Ovary (tissue), 3 donors: ENCODE data around the gene PTH1R.

Experiments used
- EP300 ChIP-seq: sonication (generic); formaldehyde crosslinking; IDR thresholded peaks from one replicate; pipeline ENCODE4 v1.6.1; 2017; ENCODE audit warnings: antibody characterized with exemption
- POLR2A ChIP-seq: fragments of 450-650 bp; IDR thresholded peaks from one replicate; pipeline ENCODE4 v1.6.1; 2017; ENCODE audit warnings: antibody characterized with exemption, mild to moderate bottlenecking, moderate library complexity
- TF ChIP-seq, protein P1 (sequence below), 3 donors: fragments of 450-650 bp in 2 of 3; fragments of 200-600 bp in 1 of 3; IDR thresholded peaks; one replicate each; pipeline versions ENCODE4 v1.5.1 to v1.8.0; 2016 to 2022; ENCODE audit warnings: antibody characterized with exemption in 3 of 3, mild to moderate bottlenecking in 1 of 3
- donor health status: DM: no; HTN: no; CAD: no.

DNA sequence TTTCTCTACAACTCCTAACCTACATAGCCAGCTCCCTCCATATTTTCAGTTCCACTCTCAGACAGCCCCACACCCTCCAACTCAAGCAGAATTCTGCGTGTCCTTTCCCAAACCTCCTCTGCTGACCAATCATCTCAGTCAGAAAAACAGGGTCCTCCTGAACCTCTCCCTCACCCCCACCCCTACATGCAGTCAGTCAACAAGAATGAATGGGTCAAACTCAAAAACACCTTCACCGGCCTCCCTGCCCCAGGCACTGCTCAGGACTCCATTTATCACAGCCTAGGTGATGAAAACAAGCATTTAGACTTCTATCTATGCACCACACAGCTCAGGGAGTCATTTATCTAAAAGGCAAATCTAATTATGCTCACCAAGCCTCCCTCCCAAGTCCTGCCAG is 46.7 kb upstream of the PTH1R start:
- TF ChIP-seq EP300 (no peak), POLR2A (no peak)
- TF ChIP-seq, protein P1, sequence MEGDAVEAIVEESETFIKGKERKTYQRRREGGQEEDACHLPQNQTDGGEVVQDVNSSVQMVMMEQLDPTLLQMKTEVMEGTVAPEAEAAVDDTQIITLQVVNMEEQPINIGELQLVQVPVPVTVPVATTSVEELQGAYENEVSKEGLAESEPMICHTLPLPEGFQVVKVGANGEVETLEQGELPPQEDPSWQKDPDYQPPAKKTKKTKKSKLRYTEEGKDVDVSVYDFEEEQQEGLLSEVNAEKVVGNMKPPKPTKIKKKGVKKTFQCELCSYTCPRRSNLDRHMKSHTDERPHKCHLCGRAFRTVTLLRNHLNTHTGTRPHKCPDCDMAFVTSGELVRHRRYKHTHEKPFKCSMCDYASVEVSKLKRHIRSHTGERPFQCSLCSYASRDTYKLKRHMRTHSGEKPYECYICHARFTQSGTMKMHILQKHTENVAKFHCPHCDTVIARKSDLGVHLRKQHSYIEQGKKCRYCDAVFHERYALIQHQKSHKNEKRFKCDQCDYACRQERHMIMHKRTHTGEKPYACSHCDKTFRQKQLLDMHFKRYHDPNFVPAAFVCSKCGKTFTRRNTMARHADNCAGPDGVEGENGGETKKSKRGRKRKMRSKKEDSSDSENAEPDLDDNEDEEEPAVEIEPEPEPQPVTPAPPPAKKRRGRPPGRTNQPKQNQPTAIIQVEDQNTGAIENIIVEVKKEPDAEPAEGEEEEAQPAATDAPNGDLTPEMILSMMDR (IDR thresholded peaks at IDR 0.05), result no peak
